ENCODE results near the gene PI4KB.
"Not testable (repeated sequence)": the region's sequence is repeated elsewhere in the genome, so short reads cannot be mapped to it uniquely, and the experiment has no call there.

Gene PI4KB

DNA sequence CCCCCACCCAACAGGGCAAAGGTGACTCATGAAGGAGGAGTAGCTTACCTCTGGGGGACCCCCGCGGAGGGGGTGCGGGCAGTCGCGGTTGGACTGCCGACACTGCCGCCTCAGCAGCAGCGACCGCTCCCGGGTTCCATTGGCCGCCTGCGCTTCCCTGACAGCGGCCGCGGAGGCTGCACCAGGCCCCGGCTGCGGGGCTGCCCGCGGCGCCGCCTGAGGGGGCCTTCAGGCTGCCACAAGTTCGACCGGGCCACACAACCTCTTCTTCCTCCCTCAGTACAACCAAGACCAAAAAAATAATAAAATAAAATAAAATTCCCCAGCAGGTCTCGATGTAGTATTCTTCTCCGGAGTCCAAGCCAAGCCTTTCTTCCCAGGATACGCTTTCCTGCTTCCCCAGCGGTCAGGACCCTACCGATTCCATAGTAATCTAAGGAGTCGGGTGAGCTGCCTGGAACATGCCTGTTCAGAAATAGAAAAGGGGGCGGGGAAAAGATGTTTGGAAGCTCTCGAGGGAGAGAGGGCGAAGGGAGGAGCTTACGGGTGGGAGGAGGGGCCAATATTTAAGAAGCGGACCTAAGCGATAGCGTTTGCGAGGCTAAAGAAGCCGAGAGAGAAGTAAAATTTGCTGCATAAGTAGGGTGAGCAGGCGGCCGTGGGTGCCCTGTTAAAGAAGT lies at the start of gene PI4KB:
TSS of gene PI4KB (minus strand) at position 194 of the 680 bp plus-strand sequence. CDS start 10,935 bp downstream, outside the sequence.
- DNase-seq (ENCODE audit: low spot score) = peak; percentile 98

DNA sequence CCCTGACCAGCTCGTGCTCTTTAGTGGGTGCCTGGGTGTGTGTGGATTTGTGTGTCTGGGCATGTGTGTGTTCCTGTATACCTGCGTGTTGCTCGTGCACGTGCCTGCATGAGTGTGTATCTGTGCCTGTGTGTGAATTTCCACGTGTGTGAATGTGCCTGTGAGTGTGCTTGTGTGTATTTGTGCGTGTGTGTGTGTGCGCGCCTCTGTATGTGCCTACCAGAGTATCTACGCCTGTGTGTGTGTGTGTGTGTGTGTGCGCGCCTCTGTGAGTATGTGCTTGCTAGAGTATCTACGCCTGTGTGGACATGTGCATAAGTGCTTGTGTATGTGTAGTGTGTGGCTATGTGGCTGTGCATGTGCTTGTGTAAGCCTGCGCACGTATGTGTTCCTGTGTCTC lies 46.0 kb upstream of the PI4KB start:
- DNase-seq (ENCODE audit: low spot score) = no peak

DNA sequence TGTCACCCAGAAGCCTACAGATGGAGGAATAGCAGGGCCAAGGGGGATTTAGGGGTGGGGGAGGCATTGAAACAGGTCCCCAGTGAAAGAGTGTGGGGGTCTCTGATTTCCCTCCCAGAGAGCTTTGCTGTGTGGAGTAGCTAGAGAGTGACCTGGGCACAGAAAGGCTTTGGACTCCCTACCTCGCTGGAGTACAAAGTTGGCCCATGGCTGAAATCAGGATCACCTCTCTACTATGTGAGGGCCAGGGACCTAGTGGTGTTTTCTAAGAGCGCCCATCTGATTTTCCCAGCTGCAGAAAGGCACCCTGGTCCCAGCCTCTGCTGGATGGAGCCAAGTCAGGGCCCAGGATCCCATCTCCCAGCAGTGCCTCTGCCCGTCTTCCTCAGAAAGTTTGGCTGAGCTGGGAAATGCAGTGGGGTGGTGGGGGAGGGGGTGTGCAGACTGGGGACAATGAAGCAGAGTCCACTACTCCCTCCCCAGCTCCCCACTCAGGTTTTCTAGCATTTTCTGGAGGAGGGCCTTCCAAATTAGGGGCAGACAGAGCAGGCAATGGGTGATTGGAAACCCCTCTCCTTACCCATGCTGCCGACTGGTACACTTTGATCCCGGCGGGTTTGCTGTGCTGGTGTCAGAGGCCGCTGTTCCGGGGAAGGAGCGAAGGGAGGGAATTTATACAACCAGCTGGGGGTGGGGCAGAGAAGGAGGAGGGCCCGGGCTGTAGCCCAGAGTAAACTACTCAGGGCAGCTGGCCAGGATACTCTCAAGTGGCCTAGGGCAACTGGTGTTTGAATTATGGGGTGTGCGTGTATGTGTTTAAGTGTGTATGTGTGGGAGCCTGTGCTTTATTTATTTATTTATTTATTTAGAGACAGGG lies 45.1 kb upstream of the PI4KB start, which contains the start of gene SELENBP1:
TSS of gene SELENBP1 (minus strand) at position 648 of the 877 bp plus-strand sequence. CDS start at position 584, 64 bp downstream.
- DNase-seq (ENCODE audit: low spot score) = peak; percentile 80

DNA sequence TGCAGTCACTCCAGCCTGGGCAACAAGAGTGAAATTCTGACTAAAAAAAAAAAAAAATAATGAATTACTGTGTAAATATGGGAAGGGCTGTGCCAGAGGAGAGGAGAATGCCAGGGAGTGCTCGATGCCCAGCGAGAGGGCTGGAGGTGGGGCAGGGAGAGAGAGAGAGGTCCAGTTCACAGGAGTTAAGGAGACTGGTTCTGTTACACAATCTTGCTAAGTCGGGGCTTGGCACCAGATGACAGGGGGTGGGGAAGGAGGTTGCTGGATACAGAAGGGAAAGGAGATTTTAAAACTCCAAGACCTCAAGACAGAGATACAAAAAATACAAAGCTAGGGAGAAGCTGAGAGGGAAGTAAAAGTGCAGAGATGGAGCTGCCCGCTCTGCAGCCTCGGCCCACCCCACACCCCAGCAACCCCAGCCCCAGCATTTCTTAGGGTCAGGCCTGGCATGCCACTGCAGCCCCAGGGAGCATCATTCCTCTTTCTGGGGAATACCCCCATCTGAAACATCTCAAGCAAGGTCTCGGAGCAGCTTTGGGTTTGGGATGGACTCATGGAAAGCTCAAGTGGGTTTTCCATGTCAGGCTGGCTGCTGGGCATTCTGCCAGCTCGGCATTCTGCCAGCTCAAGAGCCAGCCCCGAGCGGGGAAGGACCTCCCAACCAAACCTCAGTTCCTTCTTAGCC lies 44.3 kb upstream of the PI4KB start:
- DNase-seq (ENCODE audit: low spot score) = peak; percentile 67

DNA sequence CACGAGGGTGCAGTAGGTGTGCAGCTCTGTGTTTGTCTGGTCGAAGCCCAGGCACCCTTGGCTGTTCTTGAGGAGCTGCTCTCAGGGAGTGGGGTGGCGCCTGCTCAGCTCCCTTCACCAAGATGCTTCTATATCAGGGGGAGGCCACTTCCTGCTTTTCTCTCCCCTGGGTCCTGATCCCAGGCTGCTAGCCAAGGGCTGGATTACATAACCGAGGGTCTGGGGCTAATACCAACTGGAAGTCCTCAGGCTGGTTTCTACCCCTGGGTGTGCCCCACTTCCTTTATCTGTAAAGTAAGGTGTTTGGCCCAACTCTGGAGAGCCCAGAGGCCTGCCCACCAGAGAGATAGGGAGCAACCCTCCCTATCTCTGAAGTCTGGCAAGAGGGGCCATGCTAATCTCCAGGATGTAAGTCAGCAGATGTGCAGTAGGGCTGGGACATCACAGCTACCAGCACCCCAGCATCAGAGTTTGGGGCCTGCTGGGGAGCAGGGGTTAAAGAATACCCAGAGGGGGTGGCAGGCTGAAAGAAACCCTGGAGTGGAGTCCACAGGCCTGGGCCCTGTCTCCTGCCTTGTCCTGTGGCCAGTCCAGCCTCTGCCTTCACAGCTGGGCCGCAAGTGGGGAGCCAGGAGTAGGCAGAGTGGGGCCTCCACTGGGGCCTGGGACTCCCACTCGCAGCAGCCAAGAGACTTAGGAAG lies 43.1 kb upstream of the PI4KB start:
- DNase-seq (ENCODE audit: low spot score) = no peak

DNA sequence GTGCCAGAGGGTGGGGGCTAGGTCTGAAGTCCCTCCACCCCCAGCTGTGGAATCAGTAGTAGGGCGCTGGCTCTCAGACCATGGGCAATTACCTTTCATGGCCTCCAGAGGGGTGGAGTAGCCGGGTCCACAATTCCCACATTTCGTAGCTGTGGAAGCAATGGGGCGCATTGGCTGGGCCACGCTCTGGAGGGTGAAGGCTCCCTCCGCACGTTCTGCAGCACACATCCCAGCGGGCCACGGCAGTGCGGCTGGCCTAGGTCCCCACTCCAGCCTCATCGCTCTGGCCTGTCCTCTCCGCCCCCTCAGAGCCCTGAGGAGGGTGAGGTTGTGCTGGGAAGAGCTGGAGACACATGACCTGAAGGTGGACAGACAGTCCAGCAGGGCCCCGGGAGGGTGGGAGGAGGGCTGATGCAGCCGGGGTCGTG lies 42.4 kb upstream of the PI4KB start:
- DNase-seq (ENCODE audit: low spot score) = no peak

DNA sequence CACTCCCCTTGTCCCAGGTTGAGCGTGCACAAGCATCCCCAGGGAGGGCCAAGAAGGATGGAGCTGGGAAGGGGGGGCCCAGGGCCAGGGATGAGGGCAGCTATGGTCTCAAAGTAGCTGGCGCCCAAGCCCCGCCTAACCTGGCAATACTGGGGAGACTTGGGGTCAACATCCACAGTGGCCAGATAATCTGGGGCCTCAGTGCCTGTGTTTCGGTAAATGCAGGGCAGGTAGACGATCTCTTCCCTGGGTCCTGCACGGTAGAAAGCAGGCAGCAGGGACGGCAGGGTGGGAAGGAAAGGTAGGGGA lies 42.0 kb upstream of the PI4KB start:
- DNase-seq (ENCODE audit: low spot score) = no peak

DNA sequence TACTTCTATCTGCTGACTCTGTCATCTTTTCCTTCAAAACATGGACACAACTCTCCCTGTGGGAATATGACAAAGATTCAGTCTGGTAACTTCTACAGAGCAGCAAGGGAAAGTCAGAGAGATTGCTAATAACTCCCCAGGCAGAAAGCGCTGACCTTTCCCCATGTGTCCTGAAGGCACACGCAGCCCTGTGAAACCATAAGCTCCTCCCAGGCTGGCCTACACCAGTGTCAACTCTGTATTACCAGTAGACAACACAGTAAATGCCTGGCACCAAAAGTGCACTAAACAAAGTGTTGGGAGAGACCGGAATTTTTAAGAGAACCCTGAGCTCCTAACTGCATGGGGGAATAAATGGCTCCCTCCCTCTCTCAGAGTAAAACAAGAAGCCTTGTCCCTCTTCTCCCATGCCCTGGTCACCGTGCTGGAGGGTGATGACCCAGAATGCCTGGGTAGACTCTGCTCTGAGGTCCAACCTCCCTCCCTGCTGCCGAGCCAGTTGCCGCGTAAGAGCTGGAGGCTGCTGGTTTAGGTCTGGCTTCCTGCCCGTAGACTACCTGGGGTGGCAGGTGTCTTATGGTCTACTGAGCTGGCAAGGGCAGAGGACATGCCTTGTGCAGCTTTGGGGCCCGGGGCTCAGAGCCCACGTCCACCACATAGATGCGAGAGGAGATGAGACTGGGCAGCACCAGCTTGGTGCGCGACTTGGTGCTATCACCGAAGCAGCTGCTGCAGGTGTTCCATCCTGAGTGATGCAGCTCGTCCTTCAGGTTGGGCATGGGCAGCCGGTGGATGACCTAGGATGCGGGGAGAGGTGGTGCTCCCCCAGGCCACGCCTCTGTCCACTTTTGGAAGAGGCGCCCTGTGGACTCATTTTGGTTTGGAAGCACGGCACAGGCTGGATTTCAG lies 41.4 kb upstream of the PI4KB start:
- no peak for DNase-seq (ENCODE audit: low spot score)

DNA sequence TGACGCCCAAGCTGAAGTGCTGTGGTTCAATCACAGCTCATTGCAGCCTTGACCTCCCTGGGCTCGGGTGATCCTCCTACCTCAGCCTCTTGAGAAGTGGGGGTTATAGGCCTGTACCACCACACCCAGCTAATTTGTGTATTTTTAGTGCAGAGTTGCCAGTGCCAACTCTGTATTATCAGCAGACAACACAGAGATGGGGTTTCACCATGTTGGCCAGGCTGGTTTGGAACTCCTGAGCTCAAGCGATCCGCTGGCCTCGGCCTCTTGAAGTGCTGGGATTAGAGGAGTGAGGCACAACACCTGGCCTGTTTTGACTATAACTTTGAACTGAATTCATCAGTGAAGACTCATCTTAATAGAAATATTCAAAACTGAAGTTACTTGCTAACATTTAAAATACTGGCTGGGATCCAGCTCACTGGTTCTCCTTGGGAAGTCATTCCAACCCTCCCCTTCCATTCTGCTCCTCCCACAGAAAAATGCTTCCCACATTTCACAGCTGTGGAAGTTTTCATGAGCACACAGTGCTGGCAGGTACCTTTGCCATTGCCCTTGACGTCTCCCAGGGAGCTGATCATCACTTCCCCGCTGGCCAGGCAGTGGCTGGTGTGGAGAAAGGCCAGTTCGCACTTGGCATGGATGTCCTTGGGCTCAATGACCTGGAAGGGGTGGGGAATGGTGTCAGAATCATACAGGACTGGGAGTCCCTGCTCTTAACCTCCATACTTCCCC lies 40.6 kb upstream of the PI4KB start:
- DNase-seq (ENCODE audit: low spot score) = no peak

DNA sequence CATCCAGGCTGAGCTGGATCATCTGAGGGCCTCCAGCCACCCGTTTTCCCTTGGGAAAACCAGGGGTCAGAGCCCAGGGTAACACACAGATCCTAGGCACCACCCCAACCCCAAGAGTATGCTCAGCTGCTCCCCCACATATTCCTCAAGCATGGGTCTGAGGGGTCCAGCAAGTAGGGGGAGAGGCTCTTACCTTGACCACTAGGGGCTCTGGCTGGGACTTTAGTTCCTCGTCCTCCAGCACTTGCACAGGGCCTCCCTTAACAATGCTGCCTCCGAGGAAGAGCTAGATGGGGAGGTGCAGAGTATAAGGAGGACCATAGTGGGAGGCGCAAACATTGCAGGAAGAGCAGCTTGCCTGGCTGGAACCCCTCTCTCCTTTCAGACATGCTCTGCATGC lies 37.8 kb upstream of the PI4KB start:
- DNase-seq (ENCODE audit: low spot score) = no peak

DNA sequence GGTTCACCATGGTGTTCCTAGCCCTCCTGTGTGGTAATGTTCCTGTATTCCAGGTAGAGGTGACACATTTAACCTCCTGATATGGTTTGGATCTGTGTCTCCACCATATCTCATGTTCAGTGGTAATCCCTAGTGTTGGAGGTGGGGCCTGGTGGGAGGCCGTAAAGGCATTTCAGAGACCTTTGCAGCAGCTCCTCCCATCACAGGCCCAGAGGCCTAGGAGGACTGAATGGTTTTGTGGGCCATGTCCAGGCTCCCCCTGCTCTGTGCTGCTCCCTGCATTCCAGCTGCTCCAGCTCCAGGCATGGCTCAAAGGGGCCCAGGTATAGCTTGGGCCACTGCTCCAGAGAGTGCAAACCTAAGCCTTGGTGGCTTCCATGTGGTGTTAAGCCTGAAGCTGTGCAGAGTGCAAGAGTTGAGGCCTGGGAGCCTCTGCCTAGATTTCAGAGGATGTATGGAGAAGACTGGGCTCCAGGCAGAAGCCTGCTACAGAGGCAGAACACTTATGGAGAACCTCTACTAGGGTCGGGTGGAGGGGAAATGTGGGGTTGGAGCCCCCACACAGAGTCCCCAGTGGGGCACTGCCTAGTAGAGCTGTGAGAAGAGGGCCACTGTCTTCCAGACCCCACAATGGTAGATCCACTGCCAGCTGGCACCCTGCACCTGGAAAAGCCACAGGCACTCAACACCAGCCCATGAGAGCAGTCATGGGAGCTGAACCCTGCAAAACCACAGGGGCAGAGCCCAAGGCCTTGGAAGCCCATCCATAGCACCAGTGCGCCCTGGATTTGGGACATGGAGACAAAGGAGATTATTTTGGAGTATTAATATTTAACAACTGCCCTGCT lies 35.3 kb upstream of the PI4KB start:
- no peak for DNase-seq (ENCODE audit: low spot score)

DNA sequence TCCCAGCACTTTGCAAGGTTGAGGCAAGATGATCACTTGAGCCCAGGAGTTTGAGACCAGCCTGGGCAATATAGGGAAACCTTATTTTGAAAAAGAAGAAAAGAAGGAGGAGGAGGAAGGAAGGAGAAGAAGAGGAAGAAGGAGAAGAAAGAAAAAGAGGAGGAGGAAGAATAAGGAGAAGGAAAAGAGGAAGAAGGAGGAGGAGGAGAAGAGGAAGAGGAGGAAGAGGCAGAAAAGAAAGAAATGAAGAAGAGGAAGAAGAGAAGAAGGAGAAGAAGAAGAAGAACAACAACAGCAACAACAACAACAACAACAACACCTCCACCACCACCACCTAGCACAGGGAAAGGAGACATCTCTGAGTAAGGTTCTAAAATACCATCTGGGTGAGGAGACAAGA lies 34.7 kb upstream of the PI4KB start:
- DNase-seq (ENCODE audit: low spot score) = no peak

DNA sequence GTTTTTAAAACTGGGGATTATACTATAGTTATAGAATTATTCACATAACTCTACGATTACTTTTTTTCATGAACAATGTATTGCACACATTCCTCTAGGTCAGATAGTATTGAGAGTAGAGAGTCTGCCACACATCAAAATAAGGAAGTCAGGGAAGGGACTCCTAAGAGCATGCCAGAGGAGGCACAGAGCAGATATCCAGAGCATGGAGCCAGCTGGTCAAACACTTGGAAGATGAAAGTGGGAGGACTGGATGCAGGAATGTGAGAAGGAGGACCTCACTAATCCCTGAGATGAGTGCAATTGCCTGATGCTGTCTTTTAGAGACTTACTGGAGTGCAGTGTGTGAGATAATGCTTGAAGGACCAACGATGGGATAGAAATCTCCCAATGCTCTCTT lies 29.5 kb upstream of the PI4KB start:
- DNase-seq (ENCODE audit: low spot score) = no peak

DNA sequence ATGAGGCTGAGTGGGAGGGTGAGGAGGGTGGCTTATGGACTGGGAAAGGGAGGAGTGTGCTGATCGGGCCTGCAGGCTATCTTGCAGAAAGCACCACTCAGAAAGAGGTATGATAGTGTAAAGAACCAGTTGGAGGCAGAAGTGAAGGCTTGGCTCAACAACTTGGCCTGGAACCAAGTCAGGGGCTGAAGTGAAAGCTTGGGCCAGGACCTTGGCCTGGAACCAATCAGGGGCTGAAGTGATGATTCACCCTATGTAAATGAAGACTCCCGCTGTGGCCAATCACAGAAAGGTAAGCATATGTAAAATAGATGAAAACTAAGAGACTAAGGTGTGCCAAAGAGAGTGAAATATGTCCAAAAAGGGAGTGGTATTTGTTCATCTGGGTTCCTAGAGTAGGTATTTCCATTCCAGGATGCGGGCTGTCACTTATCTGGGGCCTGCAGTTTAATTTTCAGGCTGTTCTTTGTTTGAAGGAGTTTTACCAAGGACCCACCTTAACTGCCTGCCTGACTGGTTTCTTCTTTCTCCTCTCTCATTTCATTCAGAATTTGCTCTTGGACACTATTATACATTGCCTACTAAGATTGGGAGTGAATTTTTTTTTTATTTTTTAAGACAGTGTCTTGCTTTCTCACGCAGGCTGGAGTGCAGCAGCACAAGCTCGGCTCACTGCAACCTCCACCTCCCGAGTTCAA lies 25.0 kb upstream of the PI4KB start:
- no peak for DNase-seq (ENCODE audit: low spot score)

DNA sequence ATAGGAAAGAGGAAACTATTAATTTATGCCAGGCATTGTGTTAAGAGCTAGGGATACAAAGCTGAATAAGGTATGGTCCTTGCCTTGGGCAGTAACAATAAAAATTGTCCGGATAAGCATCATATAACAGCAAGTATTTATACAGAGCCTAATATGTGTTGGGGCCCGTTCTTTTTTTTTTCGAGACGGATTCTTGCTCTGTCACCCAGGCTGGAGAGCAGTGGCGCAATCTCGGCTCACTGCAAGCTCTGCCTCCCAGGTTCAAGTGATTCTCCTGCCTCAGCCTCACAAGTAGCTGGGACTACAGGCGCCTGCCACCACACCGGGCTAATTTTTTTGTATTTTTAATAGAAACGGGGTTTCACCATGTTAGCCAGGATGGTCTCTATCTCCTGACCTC lies 23.1 kb upstream of the PI4KB start:
- DNase-seq (ENCODE audit: low spot score) = not testable (repeated sequence)

DNA sequence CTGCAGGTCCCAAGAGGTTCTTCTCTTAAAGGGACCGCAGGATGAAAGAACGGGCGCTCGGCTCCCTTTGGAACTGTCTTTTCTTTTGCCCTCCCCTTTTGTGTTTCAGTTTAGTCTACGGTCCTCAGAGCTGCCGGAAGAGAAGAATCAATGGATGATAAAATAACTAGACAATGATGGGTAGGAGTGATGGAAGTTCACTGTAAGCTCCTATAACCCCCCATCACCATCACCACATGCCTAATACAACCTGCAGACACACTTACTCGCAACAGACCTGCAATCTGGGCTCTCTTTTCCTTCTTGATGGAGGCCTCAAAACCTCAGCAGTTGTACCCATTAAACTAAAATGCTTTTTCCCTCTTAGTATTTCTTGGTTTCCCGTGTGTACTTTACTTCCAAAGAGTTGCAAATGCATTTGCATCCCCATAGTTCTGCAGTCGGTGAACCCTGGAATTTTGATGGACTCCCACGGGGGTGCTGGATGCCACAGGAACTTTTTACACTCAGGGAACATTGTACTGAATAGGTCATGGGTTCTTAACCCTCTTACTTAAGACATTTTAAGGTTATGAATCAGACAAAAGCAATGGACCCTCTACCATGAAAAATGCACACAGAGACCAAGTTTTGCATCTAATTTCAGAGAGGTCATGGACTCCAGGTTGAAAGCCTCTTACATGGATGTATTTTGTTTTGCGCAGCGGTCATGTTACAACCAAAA lies 20.5 kb upstream of the PI4KB start:
- no peak for DNase-seq (ENCODE audit: low spot score)

DNA sequence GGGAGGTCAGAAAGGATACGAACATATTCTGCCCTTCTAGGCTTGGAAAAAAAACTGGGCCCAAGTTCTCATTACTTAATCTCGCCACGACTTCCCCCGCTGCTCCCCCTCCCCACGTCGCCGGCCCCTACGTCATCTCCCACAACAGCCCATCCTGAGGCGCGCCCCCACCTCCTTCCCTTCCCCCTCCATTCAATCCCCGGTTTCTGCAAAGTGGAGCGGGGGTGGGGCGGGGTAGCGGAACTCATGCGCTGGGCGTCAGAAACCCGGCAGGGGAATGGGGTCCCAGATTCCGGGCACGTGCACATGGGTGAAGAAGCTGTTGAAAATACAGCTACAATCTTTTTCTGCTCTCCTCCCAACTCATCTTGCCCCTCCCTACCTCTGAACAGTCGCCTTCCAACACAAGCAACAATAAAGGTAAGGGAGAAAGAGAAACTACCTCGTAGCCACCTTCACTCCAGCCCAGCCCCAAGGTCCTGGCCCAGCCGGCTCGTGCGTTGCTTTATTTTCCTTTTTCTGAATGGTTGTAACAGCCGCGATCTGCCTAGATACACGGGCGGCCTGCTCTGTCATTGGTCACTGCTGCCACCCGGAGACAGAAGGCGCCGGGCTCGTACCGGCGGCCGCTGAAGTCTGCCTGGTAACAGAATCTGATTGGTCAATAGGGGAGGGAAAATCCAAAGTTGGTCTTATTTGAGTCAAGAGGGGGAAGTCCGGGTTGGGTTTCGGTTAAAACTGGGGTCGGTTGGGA lies 19.7 kb upstream of the PI4KB start, which contains the start of gene RFX5:
TSS of gene RFX5 (minus strand) at position 484 of the 754 bp plus-strand sequence. CDS start 932 bp downstream, outside the sequence.
- DNase-seq (ENCODE audit: low spot score) = peak; percentile 98
